Esophagus muscularis mucosa (tissue), 3 donors: ENCODE measurements around the gene NDUFS7.

Experiments
- POLR2A ChIP-seq: fragments of 450-650 bp; IDR thresholded peaks from one replicate; pipeline ENCODE4 v1.6.1; 2017; ENCODE audit warnings: antibody characterized with exemption, moderate library complexity, mild to moderate bottlenecking, low read depth
- TF ChIP-seq, protein P1 (sequence below), 3 experiments: fragments of 200-600 bp in 2 of 3; fragments of 450-650 bp in 1 of 3; sonication (generic) in 2 of 3; IDR thresholded peaks; one replicate each; pipeline ENCODE4 v1.5.1; 2017 to 2019; ENCODE audit warnings: antibody characterized with exemption in 3 of 3, mild to moderate bottlenecking in 2 of 3, moderate library complexity in 1 of 3

GRCh38 chr19:1427221-1427920, 43.7 kb downstream of the NDUFS7 start:
- TF ChIP-seq, protein P1, sequence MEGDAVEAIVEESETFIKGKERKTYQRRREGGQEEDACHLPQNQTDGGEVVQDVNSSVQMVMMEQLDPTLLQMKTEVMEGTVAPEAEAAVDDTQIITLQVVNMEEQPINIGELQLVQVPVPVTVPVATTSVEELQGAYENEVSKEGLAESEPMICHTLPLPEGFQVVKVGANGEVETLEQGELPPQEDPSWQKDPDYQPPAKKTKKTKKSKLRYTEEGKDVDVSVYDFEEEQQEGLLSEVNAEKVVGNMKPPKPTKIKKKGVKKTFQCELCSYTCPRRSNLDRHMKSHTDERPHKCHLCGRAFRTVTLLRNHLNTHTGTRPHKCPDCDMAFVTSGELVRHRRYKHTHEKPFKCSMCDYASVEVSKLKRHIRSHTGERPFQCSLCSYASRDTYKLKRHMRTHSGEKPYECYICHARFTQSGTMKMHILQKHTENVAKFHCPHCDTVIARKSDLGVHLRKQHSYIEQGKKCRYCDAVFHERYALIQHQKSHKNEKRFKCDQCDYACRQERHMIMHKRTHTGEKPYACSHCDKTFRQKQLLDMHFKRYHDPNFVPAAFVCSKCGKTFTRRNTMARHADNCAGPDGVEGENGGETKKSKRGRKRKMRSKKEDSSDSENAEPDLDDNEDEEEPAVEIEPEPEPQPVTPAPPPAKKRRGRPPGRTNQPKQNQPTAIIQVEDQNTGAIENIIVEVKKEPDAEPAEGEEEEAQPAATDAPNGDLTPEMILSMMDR (IDR thresholded peaks at IDR 0.05): no peak
- no peak for TF ChIP-seq POLR2A
